K562 (cell line): ENCODE results near the gene MYCBPAP. TPM values are rescaled to one million over a fixed set of nuclear protein-coding genes. Genes with fewer than 3 reads are reported as not detected.

Source experiments
- ATAC-seq: fragments of 200-7000 bp; cut with Tn5 transposase; 3 replicates; pipeline ENCODE4 v1.9.1; 2020; ENCODE audit warnings: moderate library complexity
- BruUV-seq: library from RNA; stranded (reverse); fragments of 400-500 nt; replicated peaks from 2 replicates; lab custom pipeline; 2021; lab: Mats Ljungman, UMichigan
- CTCF ChIA-PET: fragments of 300-600 bp; formaldehyde crosslinking; extraction: SDS; loops from one replicate; lab custom pipeline; 2021; ENCODE audit warnings: low intra/inter-chr PET ratio; lab: Yijun Ruan, JAX
- POLR2A ChIA-PET: fragments of 300-600, 350-650 bp; sonication (Branson Sonifier 250); formaldehyde crosslinking; extraction: SDS; loops from one replicate; lab custom pipeline; 2021; ENCODE audit warnings: antibody characterized with exemption, inconsistent platforms; lab: Yijun Ruan, JAX
- DNase-seq, 4 experiments: peaks; one replicate each; pipeline versions ENCODE4 v3.0.0 to v3.0.0-alpha.2; 2011 to 2018; ENCODE audit warnings: low spot score in 3 of 4, mixed read lengths in 3 of 4; ENCODE audit errors: extremely low read depth in 1 of 4
- FAIRE-seq: peaks from 2 replicates; lab custom pipeline; 2011; peaks lifted over from hg19 to GRCh38; lab: Jason Lieb, UNC
- H2AFZ ChIP-seq: 2 replicates; pipeline ENCODE4 v1.6.0; 2011; ENCODE audit warnings: low read depth, low read length, control low read depth, inconsistent platforms
- H3K27ac ChIP-seq: fragments of 200-600 bp; 3 replicates; pipeline ENCODE4 v1.8.0; 2011; ENCODE audit warnings: low read depth, mild to moderate bottlenecking, control low read depth, inconsistent platforms, low read length, moderate library complexity, mixed read lengths; ENCODE audit errors: extremely low read depth
- H3K27me3 ChIP-seq, 2 experiments: fragments of 300-600 bp in 1 of 2; 2 replicates in 1 of 2; 3 replicates in 1 of 2; pipeline versions ENCODE4 v1.6.0 to v1.8.0; 2011; ENCODE audit warnings: inconsistent platforms in 2 of 2, low read length in 2 of 2, mild to moderate bottlenecking in 1 of 2, mixed read lengths in 1 of 2, moderate library complexity in 1 of 2; ENCODE audit not compliant: control insufficient read depth in 2 of 2, insufficient read depth in 2 of 2
- H3K36me3 ChIP-seq: fragments of 300-600 bp; 3 replicates; pipeline ENCODE4 v1.8.0; 2011; ENCODE audit warnings: mild to moderate bottlenecking, low read length, inconsistent platforms; ENCODE audit not compliant: control insufficient read depth, insufficient read depth
- H3K4me1 ChIP-seq, 2 experiments: fragments of 200-600 bp in 1 of 2; replicated peaks in 1 of 2; 2 replicates in 1 of 2; 3 replicates in 1 of 2; pipeline versions ENCODE4 v1.5.1 to v1.8.0; 2011; ENCODE audit warnings: inconsistent platforms in 2 of 2, low read length in 2 of 2, mild to moderate bottlenecking in 1 of 2, mixed read lengths in 1 of 2, moderate library complexity in 1 of 2; ENCODE audit not compliant: control insufficient read depth in 2 of 2, insufficient read depth in 2 of 2
- H3K4me2 ChIP-seq: 2 replicates; pipeline ENCODE4 v1.6.1; 2011; ENCODE audit warnings: low read length, control low read depth, inconsistent platforms, mixed read lengths; ENCODE audit not compliant: insufficient read depth
- H3K4me3 ChIP-seq: fragments of 200-600 bp; sonication (generic), shearing (Covaris generic); 2 replicates; pipeline ENCODE4 v1.5.1; 2016; ENCODE audit warnings: control low read depth, inconsistent platforms
- H3K79me2 ChIP-seq: fragments of 200-600 bp; 3 replicates; pipeline ENCODE4 v1.8.0; 2011; ENCODE audit warnings: low read length, inconsistent platforms; ENCODE audit not compliant: control insufficient read depth, insufficient read depth
- H3K9ac ChIP-seq, 2 experiments: 2 replicates each; pipeline versions ENCODE4 v1.6.0 to v1.6.1; 2011; ENCODE audit warnings: low read depth in 2 of 2, low read length in 2 of 2, control low read depth in 1 of 2, inconsistent platforms in 1 of 2, mild to moderate bottlenecking in 1 of 2, mixed read lengths in 1 of 2; ENCODE audit not compliant: insufficient read depth in 1 of 2
- H3K9me1 ChIP-seq: one replicate; pipeline ENCODE4 v1.6.0; 2011; ENCODE audit warnings: inconsistent platforms, mild to moderate bottlenecking, low read length, moderate library complexity; ENCODE audit not compliant: control insufficient read depth, insufficient read depth
- H3K9me3 ChIP-seq: replicated peaks from 2 replicates; pipeline ENCODE4 v1.5.1; 2011; ENCODE audit warnings: low read depth, low read length, inconsistent platforms; ENCODE audit not compliant: control insufficient read depth, insufficient read depth
- H4K20me1 ChIP-seq: replicated peaks from 2 replicates; pipeline ENCODE4 v1.6.1; 2011; ENCODE audit warnings: low read length, inconsistent platforms, mixed read lengths; ENCODE audit not compliant: control insufficient read depth, insufficient read depth
- NR1H2 ChIP-seq: sonication (generic); formaldehyde crosslinking; IDR thresholded peaks from 2 replicates; pipeline ENCODE4 v1.4.0; 2020; ENCODE audit warnings: mild to moderate bottlenecking, missing genetic modification reagents
- ZNF197 ChIP-seq: fragments of 200-800 bp; sonication (Bioruptor generic); IDR thresholded peaks from 2 replicates; pipeline ENCODE4 v1.6.1; 2016; ENCODE audit warnings: low read depth, missing genetic modification characterization, missing compliant biosample characterization
- WGBS: fragments of 100-300 bp; shearing (Covaris generic); methylation state at CpG from one replicate; pipeline ENCODE4 v1.1.6; 2016; ENCODE audit warnings: low coverage, mixed read lengths; ENCODE audit not compliant: insufficient coverage; ENCODE audit errors: missing lambda C conversion rate; 5-methylcytosine and 5-hydroxymethylcytosine counted together
- in situ Hi-C: fragments of 300-500 bp; cut with MboI; formaldehyde crosslinking; loops from 4 replicates; pipeline ENCODE4 v1.15.0; 2018; ENCODE audit warnings: inconsistent platforms, mixed read lengths
- intact Hi-C: fragments of 100-400 bp; cut with micrococcal nuclease; formaldehyde crosslinking; loops from 2 replicates; pipeline ENCODE4 v1.14.2; 2022
- polyA plus RNA-seq, 8 experiments: library from polyadenylated mRNA; depleted of rRNA in 4 of 8; stranded (reverse) in 5 of 8; unstranded in 3 of 8; fragments of >200 nt; fragmentation: Nextera tagmentation in 2 of 8; fragmentation: Illumina TruSeq in 1 of 8; extraction: Ambion mirVana in 2 of 8; extraction: Trizol in 1 of 8; gene quantifications; 2 replicates each; pipeline versions ENCODE4 v1.2.1 to v1.2.3, GENCODE V29; 2011 to 2014; ENCODE audit warnings: inconsistent platforms in 1 of 8, missing spikeins in 1 of 8
- total RNA-seq, 7 experiments: library from RNA; depleted of rRNA in 6 of 7; stranded (reverse); fragments of >200 nt in 6 of 7; fragmentation: Illumina TruSeq in 2 of 7; extraction: Trizol in 2 of 7; gene quantifications; 2 replicates each; pipeline versions ENCODE4 v1.2.1 to v1.2.3, GENCODE V29; 2011 to 2021; ENCODE audit warnings: low replicate concordance in 1 of 7
- TF ChIP-seq, protein P1 (sequence below), 2 experiments: fragments of 150-350 bp in 1 of 2; IDR thresholded peaks; 2 replicates each; pipeline ENCODE4 v1.6.1; 2012 to 2016; ENCODE audit warnings: low read depth in 2 of 2, low read length in 2 of 2, mild to moderate bottlenecking in 1 of 2, moderate library complexity in 1 of 2

MYCBPAP gene
- total and polyA plus RNA-seq, 9 of the 15 experiments (the other 6 are each of a cell fraction or from before 2014, with no cell fraction given): not detected

DNA sequence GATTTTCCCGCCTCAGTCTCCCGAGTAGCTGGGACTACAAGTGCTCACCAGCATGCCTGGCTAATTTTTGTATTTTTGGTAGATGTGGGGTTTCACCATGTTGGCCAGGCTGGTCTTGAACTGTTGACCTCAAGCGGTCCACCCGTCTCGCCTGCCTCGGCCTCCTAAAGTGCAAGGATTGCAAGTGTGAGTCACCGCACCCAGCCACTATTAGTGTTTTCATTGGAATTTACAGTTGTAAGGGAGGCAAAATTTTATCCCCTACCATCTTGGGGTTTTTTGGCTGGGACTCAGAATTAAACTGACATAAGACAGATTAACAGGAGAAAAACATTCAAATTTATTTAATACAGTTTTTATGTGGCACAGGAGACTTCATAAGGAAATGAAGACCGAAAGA, 12.3 kb upstream of the MYCBPAP start:
- BruUV-seq: no TSS peak
- POLR2A ChIA-PET: interaction anchor here (0.6 kb wide), 1 partner anchor 1060 kb away, joined by 3 read pairs; no protein-coding TSS in a partner anchor
- no peak overlapping the region for H3K4me3 ChIP-seq
- TF ChIP-seq, protein P1, sequence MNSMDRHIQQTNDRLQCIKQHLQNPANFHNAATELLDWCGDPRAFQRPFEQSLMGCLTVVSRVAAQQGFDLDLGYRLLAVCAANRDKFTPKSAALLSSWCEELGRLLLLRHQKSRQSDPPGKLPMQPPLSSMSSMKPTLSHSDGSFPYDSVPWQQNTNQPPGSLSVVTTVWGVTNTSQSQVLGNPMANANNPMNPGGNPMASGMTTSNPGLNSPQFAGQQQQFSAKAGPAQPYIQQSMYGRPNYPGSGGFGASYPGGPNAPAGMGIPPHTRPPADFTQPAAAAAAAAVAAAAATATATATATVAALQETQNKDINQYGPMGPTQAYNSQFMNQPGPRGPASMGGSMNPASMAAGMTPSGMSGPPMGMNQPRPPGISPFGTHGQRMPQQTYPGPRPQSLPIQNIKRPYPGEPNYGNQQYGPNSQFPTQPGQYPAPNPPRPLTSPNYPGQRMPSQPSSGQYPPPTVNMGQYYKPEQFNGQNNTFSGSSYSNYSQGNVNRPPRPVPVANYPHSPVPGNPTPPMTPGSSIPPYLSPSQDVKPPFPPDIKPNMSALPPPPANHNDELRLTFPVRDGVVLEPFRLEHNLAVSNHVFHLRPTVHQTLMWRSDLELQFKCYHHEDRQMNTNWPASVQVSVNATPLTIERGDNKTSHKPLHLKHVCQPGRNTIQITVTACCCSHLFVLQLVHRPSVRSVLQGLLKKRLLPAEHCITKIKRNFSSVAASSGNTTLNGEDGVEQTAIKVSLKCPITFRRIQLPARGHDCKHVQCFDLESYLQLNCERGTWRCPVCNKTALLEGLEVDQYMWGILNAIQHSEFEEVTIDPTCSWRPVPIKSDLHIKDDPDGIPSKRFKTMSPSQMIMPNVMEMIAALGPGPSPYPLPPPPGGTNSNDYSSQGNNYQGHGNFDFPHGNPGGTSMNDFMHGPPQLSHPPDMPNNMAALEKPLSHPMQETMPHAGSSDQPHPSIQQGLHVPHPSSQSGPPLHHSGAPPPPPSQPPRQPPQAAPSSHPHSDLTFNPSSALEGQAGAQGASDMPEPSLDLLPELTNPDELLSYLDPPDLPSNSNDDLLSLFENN (IDR thresholded peaks at IDR 0.05; ENCODE audit: low read depth in 2 of 2, low read length in 2 of 2): no peak
- TF ChIP-seq NR1H2 (CRISPR knock-in tag) (no peak), ZNF197 (CRISPR knock-in tag) (no peak)
- TF ChIP-seq, all 486 proteins: peak for 0
- intact Hi-C loops: no loop called here
- in situ Hi-C loops: no loop called here
- Histone ChIP-seq H4K20me1 (no peaks in the 10 kb centered on the region), H3K27ac (no peak overlapping the region), H3K36me3 (no peaks in the 10 kb centered on the region), H2AFZ (no peak overlapping the region), H3K4me1 (no peaks in the 10 kb centered on the region; a peak in 2 of 5 replicates), H3K9ac (no peak overlapping the region), H3K4me2 (no peak overlapping the region), H3K79me2 (no peaks in the 10 kb centered on the region), H3K9me1 (no peaks in the 10 kb centered on the region), H3K9me3 (no peaks in the 10 kb centered on the region), H3K27me3 (no peaks in the 10 kb centered on the region; a peak in 1 of 5 replicates)
- 26% methylated on average over 8 of the region's 8 CpGs for WGBS
- FAIRE-seq: no peak
- no peak for ATAC-seq
- CTCF ChIA-PET: no interaction called here
- no peak for DNase-seq
